Stomach (tissue), 4 donors: ENCODE measurements around the gene VASH2.

Experiments used
- CTCF ChIP-seq, 7 experiments: fragments of 450-650 bp in 4 of 7; fragments of 200-600 bp in 3 of 7; sonication (generic) in 3 of 7; IDR thresholded peaks; one replicate each; pipeline ENCODE4 v1.5.1; 2016 to 2019; ENCODE audit warnings: antibody characterized with exemption in 7 of 7, control low read depth in 2 of 7, mild to moderate bottlenecking in 1 of 7
- POLR2A ChIP-seq, 4 donors: fragments of 450-650 bp; IDR thresholded peaks; one replicate each; pipeline ENCODE4 v1.6.1; 2016; ENCODE audit warnings: antibody characterized with exemption in 4 of 4, control low read depth in 2 of 4, mild to moderate bottlenecking in 1 of 4, moderate library complexity in 1 of 4

- TF ChIP-seq CTCF (IDR thresholded peaks at IDR 0.05) = no peak
- TF ChIP-seq POLR2A (IDR thresholded peaks at IDR 0.05) = no peak
Observed at GRCh38 chr1:213014642-213015041, 64.3 kb downstream of the VASH2 start.
